ENCODE results near the gene NR2F2. TPM values are rescaled to one million over a fixed set of nuclear protein-coding genes. Genes with fewer than 3 reads are reported as not detected.

The NR2F2 gene
- total RNA-seq, 2 donors from 2014 or later: 31.8 to 49.8 TPM

DNA sequence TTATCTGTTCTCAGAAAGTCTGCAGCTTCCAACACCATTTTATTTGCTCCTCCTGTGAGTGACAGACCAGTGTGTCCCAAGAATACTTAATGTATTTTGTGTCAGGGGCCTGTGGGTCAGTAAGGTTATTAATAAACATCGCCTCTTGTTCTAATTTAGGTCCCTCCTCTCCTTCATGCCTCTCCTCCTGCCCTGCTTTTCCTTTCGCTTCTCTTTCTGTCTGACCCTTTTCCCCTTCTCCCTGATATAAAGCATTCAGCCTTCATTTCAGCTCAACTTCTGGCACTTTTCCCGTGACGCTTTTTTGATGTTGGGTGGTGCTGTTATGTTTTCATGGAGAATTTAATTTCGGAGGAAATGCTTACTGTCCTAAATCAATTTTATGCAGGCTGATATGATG lies 29.7 kb upstream of the NR2F2 start:
- H3K9me3 ChIP-seq: peaks cover 10% of the 10 kb centered on the region
- no peaks in the 10 kb centered on the region for H3K36me3 ChIP-seq
- H3K4me1 ChIP-seq (ENCODE audit: control insufficient read depth in 1 of 2, low read depth in 2 of 2): no peaks in the 10 kb centered on the region
- H3K4me3 ChIP-seq: no peak overlapping the region
- H3K27ac ChIP-seq: no peak overlapping the region
- no peaks in the 10 kb centered on the region for H3K27me3 ChIP-seq (replicated peaks; ENCODE audit: insufficient read depth)
- DNase-seq (ENCODE audit: low spot score) (no peak), ATAC-seq (ENCODE audit: insufficient number of reproducible peaks, low FRiP score, low read depth) (no peak)
- TF ChIP-seq, protein P1, sequence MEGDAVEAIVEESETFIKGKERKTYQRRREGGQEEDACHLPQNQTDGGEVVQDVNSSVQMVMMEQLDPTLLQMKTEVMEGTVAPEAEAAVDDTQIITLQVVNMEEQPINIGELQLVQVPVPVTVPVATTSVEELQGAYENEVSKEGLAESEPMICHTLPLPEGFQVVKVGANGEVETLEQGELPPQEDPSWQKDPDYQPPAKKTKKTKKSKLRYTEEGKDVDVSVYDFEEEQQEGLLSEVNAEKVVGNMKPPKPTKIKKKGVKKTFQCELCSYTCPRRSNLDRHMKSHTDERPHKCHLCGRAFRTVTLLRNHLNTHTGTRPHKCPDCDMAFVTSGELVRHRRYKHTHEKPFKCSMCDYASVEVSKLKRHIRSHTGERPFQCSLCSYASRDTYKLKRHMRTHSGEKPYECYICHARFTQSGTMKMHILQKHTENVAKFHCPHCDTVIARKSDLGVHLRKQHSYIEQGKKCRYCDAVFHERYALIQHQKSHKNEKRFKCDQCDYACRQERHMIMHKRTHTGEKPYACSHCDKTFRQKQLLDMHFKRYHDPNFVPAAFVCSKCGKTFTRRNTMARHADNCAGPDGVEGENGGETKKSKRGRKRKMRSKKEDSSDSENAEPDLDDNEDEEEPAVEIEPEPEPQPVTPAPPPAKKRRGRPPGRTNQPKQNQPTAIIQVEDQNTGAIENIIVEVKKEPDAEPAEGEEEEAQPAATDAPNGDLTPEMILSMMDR (IDR thresholded peaks at IDR 0.05): no peak

DNA sequence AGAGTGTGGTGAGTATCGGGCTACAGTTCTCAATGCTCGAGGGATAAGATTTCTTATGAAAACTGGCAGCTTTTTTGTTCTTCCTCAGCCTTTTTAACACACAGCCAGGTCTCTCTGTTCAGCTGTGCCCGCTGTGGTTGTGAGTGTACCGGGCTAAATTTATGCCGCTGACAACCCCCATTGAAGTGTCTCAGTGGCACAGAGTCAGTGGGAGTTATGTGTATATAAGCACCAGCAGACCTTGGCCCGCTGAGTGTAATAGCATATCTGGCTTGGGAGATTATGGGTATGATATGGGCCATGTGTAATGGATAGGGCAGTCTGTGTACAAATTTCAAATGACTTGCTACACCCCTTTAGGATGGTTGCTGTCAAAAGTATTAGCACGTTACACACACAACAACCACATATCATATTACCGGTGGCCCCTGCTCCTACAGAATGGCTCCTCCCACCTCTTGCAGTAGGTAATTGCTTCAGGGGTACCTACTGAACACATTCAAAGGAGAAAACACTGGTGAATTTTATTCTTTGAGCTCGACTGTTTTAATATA lies 26.9 kb upstream of the NR2F2 start:
- ATAC-seq (ENCODE audit: insufficient number of reproducible peaks, low FRiP score, low read depth) (no peak), DNase-seq (ENCODE audit: low spot score) (no peak)
- Histone ChIP-seq H3K27ac (no peak overlapping the region), H3K4me3 (no peak overlapping the region), H3K9me3 (no peaks in the 10 kb centered on the region), H3K4me1 (ENCODE audit: control insufficient read depth in 1 of 2, low read depth in 2 of 2) (no peaks in the 10 kb centered on the region), H3K27me3 (replicated peaks; ENCODE audit: insufficient read depth) (no peaks in the 10 kb centered on the region), H3K36me3 (no peaks in the 10 kb centered on the region)
- TF ChIP-seq, protein P1 (IDR thresholded peaks at IDR 0.05): no peak

DNA sequence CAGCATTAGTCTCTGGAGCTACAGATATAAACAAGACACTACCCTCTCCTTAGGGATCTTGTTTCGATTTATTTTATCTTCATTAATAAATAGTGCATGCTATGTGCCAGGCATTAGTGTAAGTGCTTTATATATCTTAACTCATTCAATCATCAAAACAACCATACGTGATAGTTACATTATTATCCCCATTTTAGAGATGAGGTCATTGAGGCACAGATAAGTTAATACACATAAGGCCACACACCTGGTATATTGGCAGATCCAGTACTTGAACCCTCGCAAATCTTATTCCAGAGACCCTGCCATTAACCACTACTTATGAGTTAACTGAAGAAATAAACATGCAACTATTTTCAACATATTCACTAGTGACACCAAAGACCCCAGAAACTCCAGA lies 25.7 kb upstream of the NR2F2 start:
- TF ChIP-seq, protein P1 (IDR thresholded peaks at IDR 0.05): no peak
- Histone ChIP-seq H3K9me3 (no peaks in the 10 kb centered on the region), H3K36me3 (no peaks in the 10 kb centered on the region), H3K27me3 (replicated peaks; ENCODE audit: insufficient read depth) (no peaks in the 10 kb centered on the region), H3K4me1 (ENCODE audit: control insufficient read depth in 1 of 2, low read depth in 2 of 2) (no peaks in the 10 kb centered on the region), H3K4me3 (no peak overlapping the region), H3K27ac (no peak overlapping the region)
- DNase-seq (ENCODE audit: low spot score) (no peak), ATAC-seq (ENCODE audit: insufficient number of reproducible peaks, low FRiP score, low read depth) (no peak)

DNA sequence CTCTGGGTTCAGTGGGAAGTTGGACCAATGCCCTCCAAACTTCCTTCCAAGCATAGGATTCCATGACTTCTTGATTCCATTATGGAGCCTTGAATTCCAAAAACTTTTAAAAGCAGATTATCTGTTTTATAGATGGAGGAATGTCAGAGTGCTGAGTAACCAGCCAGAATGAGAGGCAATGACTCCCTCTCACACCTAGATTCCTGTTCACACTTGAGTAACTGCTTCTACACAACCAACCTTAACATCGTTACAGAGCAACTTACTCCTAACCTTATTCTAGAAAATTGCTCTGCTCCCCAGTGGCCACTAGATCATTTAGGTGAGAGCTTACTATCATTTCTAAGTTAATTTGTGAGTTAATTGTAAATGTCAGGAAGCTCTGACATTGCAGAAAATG lies 24.2 kb upstream of the NR2F2 start:
- Histone ChIP-seq H3K27ac (no peak overlapping the region), H3K27me3 (replicated peaks; ENCODE audit: insufficient read depth) (no peaks in the 10 kb centered on the region), H3K36me3 (no peaks in the 10 kb centered on the region), H3K4me1 (ENCODE audit: control insufficient read depth in 1 of 2, low read depth in 2 of 2) (no peaks in the 10 kb centered on the region), H3K4me3 (no peak overlapping the region), H3K9me3 (no peaks in the 10 kb centered on the region)
- DNase-seq (ENCODE audit: low spot score) (no peak), ATAC-seq (ENCODE audit: insufficient number of reproducible peaks, low FRiP score, low read depth) (no peak)
- TF ChIP-seq, protein P1 (IDR thresholded peaks at IDR 0.05): no peak

DNA sequence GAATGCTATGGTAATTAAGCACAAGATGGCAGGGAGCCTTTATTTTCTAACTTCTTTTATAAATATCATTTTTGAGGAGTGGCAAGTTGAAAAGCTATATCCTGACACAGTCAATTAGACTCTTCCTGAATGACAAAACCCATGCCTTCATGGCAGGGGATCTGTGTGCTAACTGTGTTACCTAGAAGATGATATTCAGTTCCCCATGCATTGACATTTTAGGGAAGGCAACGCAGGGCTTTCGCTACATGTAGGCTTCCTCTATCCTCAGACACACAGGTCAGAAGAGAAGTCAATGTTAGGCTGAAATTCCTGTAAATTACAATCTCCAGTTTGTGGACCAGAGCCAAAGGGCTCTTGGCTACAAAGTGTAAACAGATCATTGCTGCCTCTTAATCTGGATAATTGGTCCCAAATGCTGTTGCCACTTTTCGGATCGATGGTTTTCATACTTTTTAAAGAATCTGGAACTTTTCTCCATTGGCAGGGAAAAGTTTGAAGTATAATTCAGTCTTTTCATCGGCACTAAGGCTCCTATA lies 22.6 kb upstream of the NR2F2 start:
- Histone ChIP-seq H3K27ac (no peak overlapping the region), H3K27me3 (replicated peaks; ENCODE audit: insufficient read depth) (no peaks in the 10 kb centered on the region), H3K4me1 (ENCODE audit: control insufficient read depth in 1 of 2, low read depth in 2 of 2) (peaks cover 0 to 10% of the 10 kb centered on the region in 2 donors)

More for the DNA sequence above, 22.6 kb upstream of the NR2F2 start:
- DNase-seq (ENCODE audit: low spot score) (no peak), ATAC-seq (ENCODE audit: insufficient number of reproducible peaks, low FRiP score, low read depth) (no peak)
- no peaks in the 10 kb centered on the region for H3K9me3 ChIP-seq
- H3K4me3 ChIP-seq: no peak overlapping the region
- H3K36me3 ChIP-seq: no peaks in the 10 kb centered on the region
- TF ChIP-seq, protein P1 (IDR thresholded peaks at IDR 0.05): no peak

Measured in thoracic aorta (tissue), 2 donors.